Adrenal gland (tissue), 5 donors: ENCODE results near the gene DVL3.

ENCODE experiments used
- CTCF ChIP-seq, 6 experiments: fragments of 450-650 bp in 4 of 6; fragments of 200-600 bp in 2 of 6; sonication (generic) in 1 of 6; IDR thresholded peaks; 1 replicate in 5 of 6; 2 replicates in 1 of 6; pipeline versions ENCODE4 v1.5.1 to v1.8.0; 2016 to 2021; ENCODE audit warnings: antibody characterized with exemption in 6 of 6, mild to moderate bottlenecking in 2 of 6, moderate library complexity in 1 of 6
- POLR2A ChIP-seq, 2 donors: fragments of 450-650 bp; IDR thresholded peaks; one replicate each; pipeline ENCODE4 v1.6.1; 2017; ENCODE audit warnings: antibody characterized with exemption in 2 of 2, mild to moderate bottlenecking in 2 of 2, moderate library complexity in 1 of 2
- donor health status: DM: no; HTN: no; CAD: no.

- TF ChIP-seq CTCF (IDR thresholded peaks at IDR 0.05) (no peak), POLR2A (IDR thresholded peaks at IDR 0.05) (no peak)
These were observed 56.5 kb downstream of the DVL3 start for GRCh38 chr3:184211718-184212117.
